Esophagus muscularis mucosa (tissue), 4 donors: ENCODE data around the gene AREL1. TPM values are rescaled to one million over a fixed set of nuclear protein-coding genes. Genes with fewer than 3 reads are reported as not detected.
"Not testable (repeated sequence)": the region's sequence is repeated elsewhere in the genome, so short reads cannot be mapped to it uniquely, and the experiment has no call there.

Experiments
- DNase-seq: peaks from one replicate; pipeline ENCODE4 v3.0.0-alpha.2; 2017; ENCODE audit errors: extremely low spot score
- H3K27ac ChIP-seq, 4 donors: fragments of 200-600 bp; sonication (generic); replicated peaks in 1 of 4; 1 replicate in 3 of 4; 2 replicates in 1 of 4; pipeline ENCODE4 v1.5.1; 2016 to 2019; ENCODE audit warnings: mild to moderate bottlenecking in 1 of 4
- H3K27me3 ChIP-seq, 4 donors: fragments of 200-600 bp; sonication (generic); one replicate each; pipeline versions ENCODE4 v1.5.1 to v1.6.0; 2016 to 2019
- H3K36me3 ChIP-seq, 4 donors: fragments of 200-600 bp; sonication (generic); one replicate each; pipeline ENCODE4 v1.5.1; 2016 to 2019
- H3K4me1 ChIP-seq, 4 donors: fragments of 200-600 bp; sonication (generic); one replicate each; pipeline ENCODE4 v1.5.1; 2016 to 2019
- H3K4me3 ChIP-seq, 4 donors: fragments of 200-600 bp; sonication (generic); 1 replicate in 2 of 4; 2 replicates in 2 of 4; pipeline ENCODE4 v1.5.1; 2016 to 2019; ENCODE audit warnings: mild to moderate bottlenecking in 4 of 4, moderate library complexity in 1 of 4
- H3K9me3 ChIP-seq, 4 donors: fragments of 200-600 bp; sonication (generic); 1 replicate in 3 of 4; 2 replicates in 1 of 4; pipeline ENCODE4 v1.5.1; 2016 to 2019
- EP300 ChIP-seq: sonication (generic); formaldehyde crosslinking; IDR thresholded peaks from one replicate; pipeline ENCODE4 v1.6.1; 2017; ENCODE audit warnings: antibody characterized with exemption
- POLR2A ChIP-seq: fragments of 450-650 bp; IDR thresholded peaks from one replicate; pipeline ENCODE4 v1.6.1; 2017; ENCODE audit warnings: antibody characterized with exemption, moderate library complexity, mild to moderate bottlenecking, low read depth
- POLR2AphosphoS5 ChIP-seq, 2 donors: sonication (generic); formaldehyde crosslinking; IDR thresholded peaks; one replicate each; pipeline ENCODE4 v1.6.1; 2017; ENCODE audit warnings: antibody characterized with exemption in 2 of 2
- WGBS: methylation state at CpG from one replicate; pipeline ENCODE4 v1.1.5; 2018; 5-methylcytosine and 5-hydroxymethylcytosine counted together
- intact Hi-C: fragments of 100-400 bp; cut with DNase I; formaldehyde crosslinking; loops from one replicate; pipeline ENCODE4 v1.15.1; 2023
- total RNA-seq, 4 donors: library from RNA; depleted of rRNA; stranded (reverse); fragments of >200 nt; gene quantifications; one replicate each; pipeline versions ENCODE4 v1.1.0 to v1.2.1, GENCODE V29; 2016
- TF ChIP-seq, protein P1 (sequence below), 3 experiments: fragments of 200-600 bp in 2 of 3; fragments of 450-650 bp in 1 of 3; sonication (generic) in 2 of 3; IDR thresholded peaks; one replicate each; pipeline ENCODE4 v1.5.1; 2017 to 2019; ENCODE audit warnings: antibody characterized with exemption in 3 of 3, mild to moderate bottlenecking in 2 of 3, moderate library complexity in 1 of 3

AREL1 gene, protein sequence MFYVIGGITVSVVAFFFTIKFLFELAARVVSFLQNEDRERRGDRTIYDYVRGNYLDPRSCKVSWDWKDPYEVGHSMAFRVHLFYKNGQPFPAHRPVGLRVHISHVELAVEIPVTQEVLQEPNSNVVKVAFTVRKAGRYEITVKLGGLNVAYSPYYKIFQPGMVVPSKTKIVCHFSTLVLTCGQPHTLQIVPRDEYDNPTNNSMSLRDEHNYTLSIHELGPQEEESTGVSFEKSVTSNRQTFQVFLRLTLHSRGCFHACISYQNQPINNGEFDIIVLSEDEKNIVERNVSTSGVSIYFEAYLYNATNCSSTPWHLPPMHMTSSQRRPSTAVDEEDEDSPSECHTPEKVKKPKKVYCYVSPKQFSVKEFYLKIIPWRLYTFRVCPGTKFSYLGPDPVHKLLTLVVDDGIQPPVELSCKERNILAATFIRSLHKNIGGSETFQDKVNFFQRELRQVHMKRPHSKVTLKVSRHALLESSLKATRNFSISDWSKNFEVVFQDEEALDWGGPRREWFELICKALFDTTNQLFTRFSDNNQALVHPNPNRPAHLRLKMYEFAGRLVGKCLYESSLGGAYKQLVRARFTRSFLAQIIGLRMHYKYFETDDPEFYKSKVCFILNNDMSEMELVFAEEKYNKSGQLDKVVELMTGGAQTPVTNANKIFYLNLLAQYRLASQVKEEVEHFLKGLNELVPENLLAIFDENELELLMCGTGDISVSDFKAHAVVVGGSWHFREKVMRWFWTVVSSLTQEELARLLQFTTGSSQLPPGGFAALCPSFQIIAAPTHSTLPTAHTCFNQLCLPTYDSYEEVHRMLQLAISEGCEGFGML
- total RNA-seq: 10 to 100 TPM; 12.3 to 21.6 (median 16.2) TPM

DNA sequence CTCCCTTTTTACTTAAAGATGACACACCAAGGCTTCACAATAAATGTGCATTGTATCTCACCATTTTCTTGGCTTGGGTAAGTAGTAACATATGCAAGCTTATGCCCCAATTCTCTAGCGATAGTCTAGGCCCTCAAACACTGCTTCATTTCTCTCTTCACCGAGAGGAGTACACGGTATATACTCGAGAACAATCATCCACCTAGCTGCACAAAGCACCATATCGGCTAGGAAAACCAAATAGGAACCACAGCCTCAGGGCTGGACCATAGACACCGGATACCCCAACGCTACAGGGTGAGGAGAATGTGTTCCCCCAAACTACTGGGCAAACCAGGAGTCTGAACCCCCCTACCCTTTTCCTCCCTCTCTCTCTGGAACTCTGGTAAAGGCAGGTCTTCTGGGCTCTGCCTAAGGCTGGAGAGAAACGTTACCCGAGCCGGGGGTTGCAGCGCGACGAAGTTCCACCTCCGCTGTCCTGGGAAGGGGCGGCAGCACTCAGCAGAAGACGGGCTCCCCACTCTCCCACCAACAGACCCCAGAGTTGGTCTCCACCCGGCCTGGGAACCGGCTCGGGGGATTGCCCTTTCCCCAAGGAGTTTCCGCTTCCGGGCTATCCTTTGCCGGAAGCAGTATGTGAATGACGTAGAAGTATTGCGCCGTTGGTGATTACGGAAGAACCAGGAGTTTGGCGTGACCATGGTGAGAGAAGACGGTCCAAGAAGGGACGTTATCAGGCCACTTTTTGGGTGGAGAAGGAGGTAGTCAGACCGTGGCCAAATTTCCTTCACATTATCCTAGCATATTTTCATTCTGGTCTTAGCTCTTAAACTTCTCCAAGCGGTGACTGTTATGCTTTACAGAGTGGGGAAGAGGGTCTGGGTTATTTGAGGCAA is at the start of gene AREL1, which contains the start of gene FCF1:
TSS of gene AREL1 (minus strand) at position 582 of the 896 bp plus-strand sequence. CDS start 27,465 bp downstream, outside the sequence.
TSS of gene FCF1 (plus strand) at position 646 of the 896 bp plus-strand sequence. CDS start at position 700, 54 bp downstream.
- Histone ChIP-seq H3K4me3 (peak within 1 kb of the TSS; percentile 67 to 88 (median 74)), H3K4me1 (peaks cover 27 to 55% (median 31%) of the 10 kb centered on the region in 4 donors), H3K36me3 (peaks cover 13 to 27% (median 23%) of the 10 kb centered on the region in 4 donors), H3K27ac (peak within 1 kb of the TSS; percentile 78 to 86 (median 82)), H3K9me3 (no peaks in the 10 kb centered on the region), H3K27me3 (no peaks in the 10 kb centered on the region)
- DNase-seq: peak; percentile 94
- TF ChIP-seq, protein P1, sequence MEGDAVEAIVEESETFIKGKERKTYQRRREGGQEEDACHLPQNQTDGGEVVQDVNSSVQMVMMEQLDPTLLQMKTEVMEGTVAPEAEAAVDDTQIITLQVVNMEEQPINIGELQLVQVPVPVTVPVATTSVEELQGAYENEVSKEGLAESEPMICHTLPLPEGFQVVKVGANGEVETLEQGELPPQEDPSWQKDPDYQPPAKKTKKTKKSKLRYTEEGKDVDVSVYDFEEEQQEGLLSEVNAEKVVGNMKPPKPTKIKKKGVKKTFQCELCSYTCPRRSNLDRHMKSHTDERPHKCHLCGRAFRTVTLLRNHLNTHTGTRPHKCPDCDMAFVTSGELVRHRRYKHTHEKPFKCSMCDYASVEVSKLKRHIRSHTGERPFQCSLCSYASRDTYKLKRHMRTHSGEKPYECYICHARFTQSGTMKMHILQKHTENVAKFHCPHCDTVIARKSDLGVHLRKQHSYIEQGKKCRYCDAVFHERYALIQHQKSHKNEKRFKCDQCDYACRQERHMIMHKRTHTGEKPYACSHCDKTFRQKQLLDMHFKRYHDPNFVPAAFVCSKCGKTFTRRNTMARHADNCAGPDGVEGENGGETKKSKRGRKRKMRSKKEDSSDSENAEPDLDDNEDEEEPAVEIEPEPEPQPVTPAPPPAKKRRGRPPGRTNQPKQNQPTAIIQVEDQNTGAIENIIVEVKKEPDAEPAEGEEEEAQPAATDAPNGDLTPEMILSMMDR (IDR thresholded peaks at IDR 0.05): peak in 1 of 3 experiments; percentile 35
- TF ChIP-seq EP300 (no peak), POLR2AphosphoS5 (IDR thresholded peaks at IDR 0.05) (peak; percentile 94 to 96), POLR2A (peak; percentile 58)
- intact Hi-C loops: no loop called here
- 1% methylated on average over 17 of the region's 31 CpGs for WGBS

DNA sequence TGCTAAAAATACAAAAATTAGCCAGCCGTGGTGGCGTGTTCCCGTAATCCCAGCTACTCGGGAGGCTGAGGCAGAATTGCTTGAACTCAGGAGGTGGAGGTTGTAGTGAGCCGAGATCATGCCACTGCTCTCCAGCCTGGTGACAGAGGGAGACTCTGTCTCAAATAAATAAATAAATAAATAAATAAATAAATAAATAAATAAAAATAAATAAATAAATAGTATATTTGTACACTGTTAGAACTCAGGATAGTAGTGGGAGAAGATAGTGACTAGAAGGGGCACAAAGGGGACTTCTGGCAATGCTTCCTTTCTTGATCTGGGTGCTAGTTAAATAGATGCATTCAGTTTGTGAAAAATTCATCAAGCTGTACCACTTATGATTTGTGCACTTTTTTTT is 45.6 kb upstream of the AREL1 start:
- 91% methylated on average over 5 of the region's 5 CpGs for WGBS

DNA sequence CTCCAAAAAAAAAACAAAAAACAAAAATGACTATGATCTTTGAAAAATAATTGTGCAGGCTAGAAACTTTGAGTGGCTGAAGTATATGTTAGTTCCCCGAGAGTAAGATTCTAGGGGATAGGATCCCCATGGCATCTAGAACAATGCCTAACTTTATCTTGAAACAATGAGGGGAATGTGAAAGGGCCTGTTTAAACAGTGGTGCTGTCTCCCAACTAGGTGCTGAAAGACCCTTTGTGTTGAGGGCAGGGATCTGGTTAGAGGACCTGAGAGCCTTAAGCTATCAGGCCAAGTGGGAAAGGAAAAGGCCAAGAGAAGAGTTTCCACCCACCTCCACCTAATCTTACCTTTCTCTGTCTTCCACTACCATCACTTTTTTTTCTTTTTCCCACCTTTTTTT is 43.4 kb upstream of the AREL1 start:
- no peak overlapping the region for H3K4me3 ChIP-seq
- TF ChIP-seq, protein P1 (IDR thresholded peaks at IDR 0.05): no peak
- TF ChIP-seq POLR2A (no peak), POLR2AphosphoS5 (IDR thresholded peaks at IDR 0.05) (no peak), EP300 (no peak)
- intact Hi-C loops: no loop called here
- no peak for DNase-seq
- H3K4me1 ChIP-seq: no peaks in the 10 kb centered on the region
- H3K36me3 ChIP-seq: no peaks in the 10 kb centered on the region
- H3K9me3 ChIP-seq: peaks cover 0 to 4% (median 0%) of the 10 kb centered on the region in 4 donors
- 58% methylated on average over 1 of the region's 1 CpG for WGBS
- no peaks in the 10 kb centered on the region for H3K27me3 ChIP-seq
- no peak overlapping the region for H3K27ac ChIP-seq

More for the DNA sequence above, 45.6 kb upstream of the AREL1 start:
- H3K4me3 ChIP-seq, DNase-seq, H3K4me1 ChIP-seq, H3K36me3 ChIP-seq, H3K9me3 ChIP-seq, H3K27ac ChIP-seq, intact Hi-C loops, H3K27me3 ChIP-seq: not testable (repeated sequence)

DNA sequence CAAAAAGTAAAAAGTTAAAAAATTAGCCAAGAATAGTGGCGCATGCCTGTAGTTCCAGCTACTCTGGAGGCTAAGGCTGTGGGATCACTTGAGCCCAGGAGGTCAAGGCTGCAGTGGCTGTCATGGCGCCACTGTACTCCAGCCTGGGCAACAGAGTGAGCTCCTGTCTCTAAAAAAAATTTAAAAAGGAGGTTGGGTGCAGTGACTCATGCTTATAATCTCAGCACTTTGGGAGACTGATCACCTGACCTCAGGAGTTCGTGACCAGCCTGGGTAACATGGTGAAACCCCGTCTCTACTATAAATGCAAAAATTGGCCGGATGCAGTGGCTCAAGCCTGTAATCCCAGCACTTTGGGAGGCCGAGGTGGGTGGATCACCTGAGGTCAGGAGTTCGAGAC is 42.0 kb upstream of the AREL1 start:
- no peak overlapping the region for H3K27ac ChIP-seq
- no peaks in the 10 kb centered on the region for H3K36me3 ChIP-seq
- H3K4me3 ChIP-seq: no peak overlapping the region
- WGBS: 92% methylated on average over 7 of the region's 7 CpGs
- intact Hi-C loops: no loop called here
- H3K4me1 ChIP-seq: no peaks in the 10 kb centered on the region
- H3K9me3 ChIP-seq: peaks cover 0 to 4% (median 0%) of the 10 kb centered on the region in 4 donors
- DNase-seq: no peak
- TF ChIP-seq, protein P1 (IDR thresholded peaks at IDR 0.05): no peak
- no peak for TF ChIP-seq EP300
- TF ChIP-seq POLR2AphosphoS5 (IDR thresholded peaks at IDR 0.05): no peak
- TF ChIP-seq POLR2A: no peak
- no peaks in the 10 kb centered on the region for H3K27me3 ChIP-seq
